GOT3 (cell line): ENCODE measurements around the gene PTPRG.

Source experiments
- DNase-seq: peaks from one replicate; lab custom pipeline; 2025; ENCODE audit warnings: mixed read lengths; lab: John Stamatoyannopoulos, UW

Gene PTPRG

GRCh38 chr3:61618231-61618630 lies 56.9 kb downstream of the PTPRG start:
- no peak for DNase-seq

- no peak for DNase-seq
Observed at GRCh38 chr3:61618871-61619270, 57.5 kb downstream of the PTPRG start.

- no peak for DNase-seq
Observed at GRCh38 chr3:61620073-61620472, 58.7 kb downstream of the PTPRG start.

GRCh38 chr3:61624300-61624699 lies 62.9 kb downstream of the PTPRG start:
- no peak for DNase-seq

GRCh38 chr3:61625429-61625828 lies 64.1 kb downstream of the PTPRG start:
- DNase-seq: no peak

GRCh38 chr3:61626484-61626883 lies 65.1 kb downstream of the PTPRG start:
- DNase-seq: no peak

GRCh38 chr3:61627768-61628185 lies 66.4 kb downstream of the PTPRG start:
- DNase-seq: no peak

- DNase-seq: no peak
Observed at GRCh38 chr3:61628636-61629035, 67.3 kb downstream of the PTPRG start.

- DNase-seq: no peak
Observed at GRCh38 chr3:61629442-61629841, 68.1 kb downstream of the PTPRG start.

GRCh38 chr3:61631108-61631769 lies 69.9 kb downstream of the PTPRG start:
- DNase-seq: no peak

- no peak for DNase-seq
Observed at GRCh38 chr3:61632568-61633175, 71.3 kb downstream of the PTPRG start.

GRCh38 chr3:61634678-61635077 lies 73.3 kb downstream of the PTPRG start:
- DNase-seq: no peak

- no peak for DNase-seq
Observed at GRCh38 chr3:61637088-61638051, 76.0 kb downstream of the PTPRG start.

- no peak for DNase-seq
Observed at GRCh38 chr3:61638741-61639140, 77.4 kb downstream of the PTPRG start.

GRCh38 chr3:61639991-61640390 lies 78.6 kb downstream of the PTPRG start:
- no peak for DNase-seq

GRCh38 chr3:61645148-61645547 lies 83.8 kb downstream of the PTPRG start:
- no peak for DNase-seq

GRCh38 chr3:61646360-61646759 lies 85.0 kb downstream of the PTPRG start:
- DNase-seq: no peak

GRCh38 chr3:61646851-61647525 lies 85.6 kb downstream of the PTPRG start:
- DNase-seq: no peak

GRCh38 chr3:61648481-61648880 lies 87.1 kb downstream of the PTPRG start:
- no peak for DNase-seq

GRCh38 chr3:61649381-61650170 lies 88.2 kb downstream of the PTPRG start:
- no peak for DNase-seq

GRCh38 chr3:61650276-61650675 lies 88.9 kb downstream of the PTPRG start:
- no peak for DNase-seq
